ENCODE results near the gene ADAM12. TPM values are rescaled to one million over a fixed set of nuclear protein-coding genes. Genes with fewer than 3 reads are reported as not detected.
"Not testable (repeated sequence)": the region's sequence is repeated elsewhere in the genome, so short reads cannot be mapped to it uniquely, and the experiment has no call there.

Gene ADAM12
- polyA plus RNA-seq, 3 donors: 22.5 to 28.1 (median 26.0) TPM

DNA sequence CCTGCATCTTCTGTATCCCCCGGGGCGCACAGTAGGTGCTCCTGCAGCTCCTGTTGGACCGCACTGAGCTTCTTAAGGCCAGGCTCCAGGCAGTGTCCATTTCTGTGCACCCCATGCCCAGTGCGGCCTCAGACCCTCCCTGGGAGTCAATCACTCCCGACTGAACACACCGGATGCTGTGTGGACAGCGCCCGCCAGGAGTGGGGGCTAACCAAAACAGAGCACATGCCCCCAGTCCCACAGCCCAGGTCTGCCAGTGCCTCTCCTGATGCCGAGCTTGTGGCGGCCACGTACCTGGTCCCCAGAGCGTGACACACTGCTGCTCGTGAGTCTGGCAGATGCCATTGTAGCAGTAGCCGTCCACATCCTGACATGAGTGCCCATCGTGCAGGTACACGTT, 323.8 kb downstream of the ADAM12 start:
- no peak for DNase-seq (ENCODE audit: extremely low read depth in 1 of 11, low read depth in 9 of 11, low spot score in 4 of 11)

GRCh38 chr10:126063353-126063791, 324.9 kb downstream of the ADAM12 start:
- DNase-seq (ENCODE audit: extremely low read depth in 1 of 11, low read depth in 9 of 11, low spot score in 4 of 11): no peak

DNA sequence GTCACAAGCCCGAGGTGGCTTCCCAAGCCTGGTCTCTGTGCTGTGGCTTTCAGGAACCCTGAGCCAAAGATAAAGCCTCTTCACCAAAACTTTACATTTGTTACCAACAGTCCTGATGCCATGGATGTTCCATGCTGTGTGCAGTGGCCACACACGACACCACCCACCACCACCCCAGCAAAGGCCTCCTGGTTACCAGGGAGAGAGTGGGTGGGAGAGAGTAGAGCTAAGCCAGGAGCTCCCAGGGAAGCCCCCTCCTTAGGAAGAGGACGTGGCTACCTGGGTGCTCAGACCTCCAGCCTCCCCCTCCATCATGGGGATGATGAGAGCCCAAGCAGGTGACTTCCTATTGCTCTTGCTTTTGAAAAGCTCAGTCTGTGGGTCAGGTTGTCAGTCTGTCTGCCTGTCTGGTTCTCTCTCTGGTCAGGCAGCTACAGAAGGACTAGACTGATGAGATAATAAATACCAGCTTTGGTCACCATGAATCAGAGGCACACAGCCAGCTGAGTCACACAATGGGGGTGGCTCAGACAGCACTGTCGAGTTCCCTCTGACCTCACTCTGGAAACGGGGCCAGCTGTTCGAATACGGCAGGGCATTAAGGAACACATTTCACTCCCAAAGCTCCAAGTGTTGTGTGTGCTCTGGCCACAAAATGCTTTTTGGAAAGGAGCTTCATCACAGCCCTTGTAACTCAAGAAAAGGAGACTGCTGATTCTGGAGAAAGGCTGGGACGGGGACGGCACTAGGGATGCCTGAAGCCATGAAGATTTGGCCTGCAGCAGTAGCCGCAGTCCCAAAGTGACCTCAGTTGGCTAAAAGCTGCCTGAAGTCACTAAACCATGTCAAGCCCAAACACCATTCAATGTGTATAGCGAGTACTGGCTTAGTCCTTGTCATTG, 325.9 kb downstream of the ADAM12 start:
- DNase-seq (ENCODE audit: extremely low read depth in 1 of 11, low read depth in 9 of 11, low spot score in 4 of 11): no peak

- DNase-seq (ENCODE audit: extremely low read depth in 1 of 11, low read depth in 9 of 11, low spot score in 4 of 11): no peak
These were observed 326.8 kb downstream of the ADAM12 start for GRCh38 chr10:126061526-126061925.

GRCh38 chr10:126060261-126060931, 327.9 kb downstream of the ADAM12 start:
- DNase-seq (ENCODE audit: extremely low read depth in 1 of 11, low read depth in 9 of 11, low spot score in 4 of 11): no peak

GRCh38 chr10:126059076-126059826, 329.0 kb downstream of the ADAM12 start:
- DNase-seq (ENCODE audit: extremely low read depth in 1 of 11, low read depth in 9 of 11, low spot score in 4 of 11): no peak

GRCh38 chr10:126058507-126058906, 329.8 kb downstream of the ADAM12 start:
- DNase-seq (ENCODE audit: extremely low read depth in 1 of 11, low read depth in 9 of 11, low spot score in 4 of 11): no peak

GRCh38 chr10:126058104-126058503, 330.2 kb downstream of the ADAM12 start:
- no peak for DNase-seq (ENCODE audit: extremely low read depth in 1 of 11, low read depth in 9 of 11, low spot score in 4 of 11)

GRCh38 chr10:126057494-126057893, 330.8 kb downstream of the ADAM12 start:
- no peak for DNase-seq (ENCODE audit: extremely low read depth in 1 of 11, low read depth in 9 of 11, low spot score in 4 of 11)

GRCh38 chr10:126054191-126054590, 334.1 kb downstream of the ADAM12 start:
- no peak for DNase-seq (ENCODE audit: extremely low read depth in 1 of 11, low read depth in 9 of 11, low spot score in 4 of 11)

DNA sequence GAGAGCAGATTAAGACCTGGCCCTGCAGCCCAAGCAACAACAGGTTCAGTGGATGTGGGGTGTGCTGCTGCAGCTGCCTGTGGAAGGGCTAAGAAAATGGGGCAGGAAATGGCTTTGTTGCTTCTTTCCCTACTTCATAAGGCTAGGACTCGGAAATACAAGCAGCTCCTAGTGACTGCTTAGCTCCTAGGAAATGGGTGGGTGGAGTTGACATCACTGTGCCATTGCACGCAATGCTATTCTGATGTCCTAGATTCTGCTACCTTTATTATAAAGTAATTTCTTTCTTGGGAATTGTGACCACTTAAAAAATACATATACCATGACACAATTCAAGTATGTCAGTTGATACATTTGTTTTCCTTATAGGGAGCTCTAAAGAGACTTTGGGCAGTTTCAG, 336.1 kb downstream of the ADAM12 start:
- no peak for DNase-seq (ENCODE audit: extremely low read depth in 1 of 11, low read depth in 9 of 11, low spot score in 4 of 11)

DNA sequence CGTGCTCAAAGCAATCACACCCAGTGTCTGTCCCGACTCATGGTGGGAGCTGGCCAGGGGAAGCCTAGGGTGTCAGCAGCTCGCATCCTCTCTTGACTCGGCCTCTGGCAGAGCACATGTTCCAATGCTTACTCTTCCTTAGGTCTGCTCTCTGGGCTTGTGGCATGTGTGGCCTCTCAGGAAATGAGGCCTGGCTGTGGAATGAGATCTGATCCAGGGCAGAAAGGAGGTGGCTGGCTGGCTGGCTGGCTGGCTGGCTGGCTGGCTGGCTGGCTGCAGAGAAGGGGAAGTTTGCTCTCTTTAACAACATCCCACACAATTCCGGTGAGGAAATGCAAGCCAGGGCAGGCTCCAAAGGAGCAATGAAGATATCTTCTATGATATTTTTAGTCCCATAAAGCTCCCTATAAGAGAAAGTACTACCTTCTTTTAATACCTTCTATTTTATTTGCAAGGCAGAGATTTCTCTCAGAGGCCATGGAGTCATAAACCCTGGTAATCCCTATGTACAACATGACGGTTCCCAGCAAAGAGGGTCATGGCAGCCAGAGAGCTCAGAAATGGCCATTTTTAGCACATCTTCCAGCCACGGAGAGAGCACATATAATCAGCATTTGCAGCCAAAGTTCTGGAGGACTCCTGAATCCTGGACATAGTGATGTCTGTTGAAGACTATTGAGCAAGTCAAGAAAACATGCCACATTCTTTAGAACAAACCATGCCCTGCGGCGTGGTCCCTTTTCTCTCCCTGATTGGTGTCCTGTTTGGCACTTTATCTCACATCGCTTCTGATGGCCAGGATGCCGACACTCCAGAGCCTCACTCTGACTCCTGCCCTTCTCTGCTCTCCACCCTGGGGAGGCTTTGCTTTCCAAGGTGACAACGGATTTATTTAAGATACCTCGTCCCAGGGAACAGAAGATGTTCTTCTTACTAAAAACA, 338.2 kb downstream of the ADAM12 start:
- DNase-seq (ENCODE audit: extremely low read depth in 1 of 11, low read depth in 9 of 11, low spot score in 4 of 11): no peak

DNA sequence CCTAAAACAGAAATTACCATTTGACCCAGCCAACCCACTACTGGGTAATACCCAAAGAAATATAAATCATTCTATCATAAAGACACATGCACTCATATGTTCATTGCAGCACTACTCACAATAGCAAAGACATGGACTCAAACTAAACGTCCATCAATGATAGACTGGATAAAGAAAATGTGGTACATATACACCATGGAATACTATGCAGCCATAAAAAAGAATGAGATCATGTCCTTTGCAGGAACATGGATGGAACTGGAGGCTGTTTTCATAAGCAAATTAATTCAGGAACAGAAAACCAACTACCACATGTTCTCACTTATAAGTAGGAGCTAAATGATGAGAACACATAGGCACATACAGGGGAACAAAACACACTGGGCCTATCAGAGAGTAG, 340.5 kb downstream of the ADAM12 start:
- not testable (repeated sequence) for DNase-seq (ENCODE audit: extremely low read depth in 1 of 11, low read depth in 9 of 11, low spot score in 4 of 11)

- DNase-seq (ENCODE audit: extremely low read depth in 1 of 11, low read depth in 9 of 11, low spot score in 4 of 11): no peak
These were observed 341.4 kb downstream of the ADAM12 start for GRCh38 chr10:126046831-126047230.

GRCh38 chr10:126045861-126046260, 342.4 kb downstream of the ADAM12 start:
- no peak for DNase-seq (ENCODE audit: extremely low read depth in 1 of 11, low read depth in 9 of 11, low spot score in 4 of 11)

DNA sequence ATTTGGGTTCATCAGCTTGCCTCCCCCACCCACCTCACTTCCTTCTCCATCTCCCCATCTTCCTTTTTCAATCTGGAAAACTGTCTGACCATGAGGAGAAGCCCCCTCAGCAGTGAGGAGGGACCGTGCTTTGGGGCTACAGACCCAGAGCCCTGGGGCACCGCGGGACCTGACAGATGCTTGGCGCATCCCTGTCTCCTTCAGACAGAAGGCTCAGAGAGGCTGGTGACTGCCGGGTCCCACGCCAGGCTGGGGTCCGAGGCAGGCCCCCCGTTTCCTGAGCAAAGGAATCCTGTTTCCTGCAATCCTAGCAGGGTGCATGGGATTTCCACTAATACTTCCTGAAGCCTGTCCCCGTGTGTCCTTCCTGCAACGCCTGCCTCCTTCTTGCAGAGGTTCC, 344.9 kb downstream of the ADAM12 start:
- no peak for DNase-seq (ENCODE audit: extremely low read depth in 1 of 11, low read depth in 9 of 11, low spot score in 4 of 11)

GRCh38 chr10:126042906-126043305, 345.4 kb downstream of the ADAM12 start:
- no peak for DNase-seq (ENCODE audit: extremely low read depth in 1 of 11, low read depth in 9 of 11, low spot score in 4 of 11)

DNA sequence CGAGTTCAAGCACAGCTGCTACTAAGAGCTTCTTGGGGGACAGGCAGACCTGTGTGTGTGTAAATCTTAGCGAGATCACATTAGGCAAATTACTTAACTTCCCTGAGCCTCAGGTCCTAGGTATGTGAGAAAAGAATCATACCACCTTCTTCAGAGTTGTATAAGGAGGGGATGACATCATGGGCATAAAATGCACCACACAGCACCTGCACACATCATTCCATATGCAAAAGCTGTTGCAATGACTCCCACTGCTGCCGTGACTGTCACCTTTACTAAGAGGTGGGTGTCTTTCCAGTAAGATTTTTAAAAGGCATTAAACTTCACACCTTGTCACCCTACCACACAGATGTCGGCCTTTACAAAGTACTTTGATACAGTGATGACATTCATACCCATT, 345.9 kb downstream of the ADAM12 start:
- no peak for DNase-seq (ENCODE audit: extremely low read depth in 1 of 11, low read depth in 9 of 11, low spot score in 4 of 11)

- peak; percentile 64 to 94 (median 86) for DNase-seq (ENCODE audit: extremely low read depth in 1 of 11, low read depth in 9 of 11, low spot score in 4 of 11)
These were observed 346.5 kb downstream of the ADAM12 start for GRCh38 chr10:126041804-126042231.
